ENCODE data around the gene COL18A1. TPM values are rescaled to one million over a fixed set of nuclear protein-coding genes. Genes with fewer than 3 reads are reported as not detected.

The COL18A1 gene
- total and polyA plus RNA-seq, 9 of the 15 experiments (the other 6 are each of a cell fraction or from before 2014, with no cell fraction given), result 0.14 to 16.4 (median 2.0) TPM

GRCh38 chr21:45474323-45474950 lies 69.5 kb downstream of the COL18A1 start (continued):
- TF ChIP-seq ATF2 (CRISPR knock-in tag; IDR thresholded peaks at IDR 0.05) (no peak), MCM2 (IDR thresholded peaks at IDR 0.05; ENCODE audit: low read depth) (no peak), HBP1 (CRISPR knock-in tag; IDR thresholded peaks at IDR 0.05) (peak; percentile 74; the same call in 1 of the 2 replicates), SMARCB1 (IDR thresholded peaks at IDR 0.05; ENCODE audit: insufficient read length, low read depth) (no peak), ZKSCAN3 (CRISPR knock-in tag; IDR thresholded peaks at IDR 0.05) (no peak), TAL1 (IDR thresholded peaks at IDR 0.05) (no peak), ZBTB26 (CRISPR knock-in tag; IDR thresholded peaks at IDR 0.05) (0 out of 2 replicates have a peak, but pooled peaks have one; percentile 61), ZNF133 (CRISPR knock-in tag; IDR thresholded peaks at IDR 0.05) (no peak), GATAD2A (IDR thresholded peaks at IDR 0.05) (no peak), ZNF146 (CRISPR knock-in tag; IDR thresholded peaks at IDR 0.05; ENCODE audit: unreplicated experiment) (no peak), ZBTB9 (CRISPR knock-in tag; IDR thresholded peaks at IDR 0.05) (0 out of 2 replicates have a peak, but pooled peaks have one; percentile 21), MLLT1 (IDR thresholded peaks at IDR 0.05) (peak in 1 of 2 experiments; percentile 59; a peak in 1 of 4 replicates), BCOR (IDR thresholded peaks at IDR 0.05) (0 out of 2 replicates have a peak, but pooled peaks have one; percentile 23)
- TF ChIP-seq, protein P1, sequence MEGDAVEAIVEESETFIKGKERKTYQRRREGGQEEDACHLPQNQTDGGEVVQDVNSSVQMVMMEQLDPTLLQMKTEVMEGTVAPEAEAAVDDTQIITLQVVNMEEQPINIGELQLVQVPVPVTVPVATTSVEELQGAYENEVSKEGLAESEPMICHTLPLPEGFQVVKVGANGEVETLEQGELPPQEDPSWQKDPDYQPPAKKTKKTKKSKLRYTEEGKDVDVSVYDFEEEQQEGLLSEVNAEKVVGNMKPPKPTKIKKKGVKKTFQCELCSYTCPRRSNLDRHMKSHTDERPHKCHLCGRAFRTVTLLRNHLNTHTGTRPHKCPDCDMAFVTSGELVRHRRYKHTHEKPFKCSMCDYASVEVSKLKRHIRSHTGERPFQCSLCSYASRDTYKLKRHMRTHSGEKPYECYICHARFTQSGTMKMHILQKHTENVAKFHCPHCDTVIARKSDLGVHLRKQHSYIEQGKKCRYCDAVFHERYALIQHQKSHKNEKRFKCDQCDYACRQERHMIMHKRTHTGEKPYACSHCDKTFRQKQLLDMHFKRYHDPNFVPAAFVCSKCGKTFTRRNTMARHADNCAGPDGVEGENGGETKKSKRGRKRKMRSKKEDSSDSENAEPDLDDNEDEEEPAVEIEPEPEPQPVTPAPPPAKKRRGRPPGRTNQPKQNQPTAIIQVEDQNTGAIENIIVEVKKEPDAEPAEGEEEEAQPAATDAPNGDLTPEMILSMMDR (IDR thresholded peaks at IDR 0.05 in 2 of 3, conservative IDR thresholded peaks at IDR 0.05 in 1 of 3; ENCODE audit: insufficient read depth in 2 of 3, low read depth in 1 of 3, low read length in 3 of 3), result no peak
- TF ChIP-seq, protein P2, sequence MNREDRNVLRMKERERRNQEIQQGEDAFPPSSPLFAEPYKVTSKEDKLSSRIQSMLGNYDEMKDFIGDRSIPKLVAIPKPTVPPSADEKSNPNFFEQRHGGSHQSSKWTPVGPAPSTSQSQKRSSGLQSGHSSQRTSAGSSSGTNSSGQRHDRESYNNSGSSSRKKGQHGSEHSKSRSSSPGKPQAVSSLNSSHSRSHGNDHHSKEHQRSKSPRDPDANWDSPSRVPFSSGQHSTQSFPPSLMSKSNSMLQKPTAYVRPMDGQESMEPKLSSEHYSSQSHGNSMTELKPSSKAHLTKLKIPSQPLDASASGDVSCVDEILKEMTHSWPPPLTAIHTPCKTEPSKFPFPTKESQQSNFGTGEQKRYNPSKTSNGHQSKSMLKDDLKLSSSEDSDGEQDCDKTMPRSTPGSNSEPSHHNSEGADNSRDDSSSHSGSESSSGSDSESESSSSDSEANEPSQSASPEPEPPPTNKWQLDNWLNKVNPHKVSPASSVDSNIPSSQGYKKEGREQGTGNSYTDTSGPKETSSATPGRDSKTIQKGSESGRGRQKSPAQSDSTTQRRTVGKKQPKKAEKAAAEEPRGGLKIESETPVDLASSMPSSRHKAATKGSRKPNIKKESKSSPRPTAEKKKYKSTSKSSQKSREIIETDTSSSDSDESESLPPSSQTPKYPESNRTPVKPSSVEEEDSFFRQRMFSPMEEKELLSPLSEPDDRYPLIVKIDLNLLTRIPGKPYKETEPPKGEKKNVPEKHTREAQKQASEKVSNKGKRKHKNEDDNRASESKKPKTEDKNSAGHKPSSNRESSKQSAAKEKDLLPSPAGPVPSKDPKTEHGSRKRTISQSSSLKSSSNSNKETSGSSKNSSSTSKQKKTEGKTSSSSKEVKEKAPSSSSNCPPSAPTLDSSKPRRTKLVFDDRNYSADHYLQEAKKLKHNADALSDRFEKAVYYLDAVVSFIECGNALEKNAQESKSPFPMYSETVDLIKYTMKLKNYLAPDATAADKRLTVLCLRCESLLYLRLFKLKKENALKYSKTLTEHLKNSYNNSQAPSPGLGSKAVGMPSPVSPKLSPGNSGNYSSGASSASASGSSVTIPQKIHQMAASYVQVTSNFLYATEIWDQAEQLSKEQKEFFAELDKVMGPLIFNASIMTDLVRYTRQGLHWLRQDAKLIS (CRISPR knock-in tag; IDR thresholded peaks at IDR 0.05), result no peak
